Measurements from ENCODE around the gene BFSP1.

Gene BFSP1

DNA sequence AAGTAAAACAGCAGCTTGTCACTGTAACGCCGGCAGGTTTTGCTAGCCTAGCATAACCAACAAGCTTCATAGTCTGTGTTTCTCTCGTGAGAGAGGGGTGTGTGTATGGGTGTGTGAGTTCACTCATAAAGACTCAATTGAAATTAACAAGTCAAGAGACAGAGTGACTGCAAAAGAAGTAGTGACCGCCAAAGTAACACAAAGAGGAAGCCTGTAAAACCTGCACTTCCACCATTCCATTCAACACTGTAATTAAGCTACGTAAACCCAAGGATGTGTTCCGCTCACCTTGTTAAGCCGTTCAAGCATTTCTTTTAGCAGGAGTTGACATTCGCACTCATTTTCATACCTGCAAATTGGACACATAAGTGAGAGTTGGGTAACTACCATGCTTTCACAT lies 6.6 kb downstream of the BFSP1 start:
- in situ Hi-C loops (cut with MboI; ENCODE audit: low sequenced_read_pairs) = loop anchor here (25.0 kb wide), 1 partner anchor 363 kb away; no protein-coding TSS in a partner anchor

DNA sequence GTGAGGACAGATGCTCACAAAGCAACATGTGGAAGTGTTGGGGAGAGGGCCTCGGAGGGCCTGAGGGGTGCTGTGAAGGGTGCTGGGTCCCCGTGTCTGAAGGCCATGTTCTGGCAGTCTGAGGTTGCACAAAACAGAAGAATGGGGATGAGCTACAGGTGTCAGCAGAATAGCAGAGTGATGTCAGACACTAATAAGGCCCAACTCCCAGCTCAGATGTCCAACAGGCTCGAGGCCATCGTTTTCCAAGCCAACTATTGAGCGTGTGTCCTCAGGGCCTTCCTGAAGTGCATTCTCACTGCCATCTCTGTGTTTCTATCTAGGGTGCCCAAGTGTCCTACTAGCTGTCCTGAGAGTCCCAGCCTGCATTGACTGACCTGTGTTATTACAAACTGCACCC lies 7.9 kb downstream of the BFSP1 start:
- in situ Hi-C loops (cut with MboI; ENCODE audit: low sequenced_read_pairs) = loop anchor here (25.0 kb wide), 1 partner anchor 364 kb away; no protein-coding TSS in a partner anchor

DNA sequence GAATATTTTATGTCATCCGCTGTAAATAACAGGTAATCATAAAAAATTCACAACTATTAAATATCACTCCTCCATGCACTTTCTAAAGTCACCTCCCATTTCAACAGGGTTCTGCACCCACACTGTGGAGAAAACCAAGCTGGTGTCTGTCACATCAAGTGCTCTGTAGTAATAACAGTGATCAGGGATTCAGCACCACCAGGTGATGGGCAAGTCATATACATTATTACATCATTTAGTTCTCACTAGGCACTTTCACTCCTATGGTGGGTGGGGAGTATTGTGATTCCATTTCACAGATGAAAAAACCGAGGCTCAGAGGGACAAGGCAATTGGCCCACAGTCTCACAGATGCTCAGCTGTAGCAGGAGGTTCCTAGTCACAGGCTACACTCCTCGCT lies 8.7 kb downstream of the BFSP1 start:
- in situ Hi-C loops (cut with MboI; ENCODE audit: low sequenced_read_pairs) = loop anchor here (25.0 kb wide), 1 partner anchor 365 kb away; no protein-coding TSS in a partner anchor

DNA sequence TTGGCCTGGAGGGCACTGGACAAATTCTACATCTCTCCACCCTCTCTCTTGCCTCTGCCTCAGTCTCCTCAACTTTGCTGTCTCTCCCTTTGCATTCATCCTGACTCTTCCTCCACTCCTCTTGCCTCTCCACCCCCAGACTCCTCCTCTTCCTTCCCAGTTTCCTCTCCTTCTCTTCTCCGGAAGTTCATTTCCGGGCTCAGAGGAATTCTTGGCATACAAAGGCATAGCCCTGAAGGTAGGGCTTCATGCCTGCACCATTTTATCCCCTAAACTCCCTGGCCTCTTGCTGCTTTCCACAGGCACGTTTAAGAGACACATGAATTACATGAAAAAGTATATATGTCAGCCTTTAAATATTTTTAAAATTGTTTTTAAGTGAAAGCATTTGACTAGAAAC lies 10.6 kb downstream of the BFSP1 start:
- in situ Hi-C loops (cut with MboI; ENCODE audit: low sequenced_read_pairs) = loop anchor here (25.0 kb wide), 1 partner anchor 367 kb away; no protein-coding TSS in a partner anchor

DNA sequence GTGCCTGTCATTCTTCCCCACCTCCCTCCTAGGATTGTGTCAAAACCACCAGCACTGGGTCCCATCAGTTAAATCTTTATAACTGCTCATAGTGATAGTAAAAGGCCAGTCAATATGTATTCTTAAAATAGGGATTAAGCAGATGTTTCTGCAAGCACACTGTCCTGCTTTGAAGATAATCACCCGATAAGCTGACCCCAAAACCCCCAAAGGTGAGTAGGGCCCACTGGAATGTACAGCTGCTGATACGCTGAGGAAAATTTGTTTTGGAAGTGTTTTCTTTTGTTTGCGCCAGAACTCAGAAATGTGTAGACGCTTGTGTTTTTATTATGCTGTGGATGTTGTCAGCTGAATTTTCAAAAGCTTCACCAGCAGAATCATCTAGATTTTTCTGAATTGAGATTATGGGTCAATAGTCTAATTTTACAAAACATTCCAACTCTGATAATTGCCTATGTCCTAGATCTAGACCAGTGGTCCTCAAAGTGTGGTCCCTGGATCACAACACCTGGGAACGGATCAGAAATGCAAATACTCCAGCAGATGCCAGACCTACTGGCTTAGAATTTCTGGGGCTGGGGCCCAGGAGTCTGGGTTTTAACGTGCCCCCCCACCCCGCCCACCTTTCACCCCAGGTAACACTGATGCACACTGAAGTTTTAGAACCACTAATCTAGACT lies 11.4 kb downstream of the BFSP1 start:
- in situ Hi-C loops (cut with MboI; ENCODE audit: low sequenced_read_pairs) = loop anchor here (25.0 kb wide), 1 partner anchor 368 kb away; no protein-coding TSS in a partner anchor

DNA sequence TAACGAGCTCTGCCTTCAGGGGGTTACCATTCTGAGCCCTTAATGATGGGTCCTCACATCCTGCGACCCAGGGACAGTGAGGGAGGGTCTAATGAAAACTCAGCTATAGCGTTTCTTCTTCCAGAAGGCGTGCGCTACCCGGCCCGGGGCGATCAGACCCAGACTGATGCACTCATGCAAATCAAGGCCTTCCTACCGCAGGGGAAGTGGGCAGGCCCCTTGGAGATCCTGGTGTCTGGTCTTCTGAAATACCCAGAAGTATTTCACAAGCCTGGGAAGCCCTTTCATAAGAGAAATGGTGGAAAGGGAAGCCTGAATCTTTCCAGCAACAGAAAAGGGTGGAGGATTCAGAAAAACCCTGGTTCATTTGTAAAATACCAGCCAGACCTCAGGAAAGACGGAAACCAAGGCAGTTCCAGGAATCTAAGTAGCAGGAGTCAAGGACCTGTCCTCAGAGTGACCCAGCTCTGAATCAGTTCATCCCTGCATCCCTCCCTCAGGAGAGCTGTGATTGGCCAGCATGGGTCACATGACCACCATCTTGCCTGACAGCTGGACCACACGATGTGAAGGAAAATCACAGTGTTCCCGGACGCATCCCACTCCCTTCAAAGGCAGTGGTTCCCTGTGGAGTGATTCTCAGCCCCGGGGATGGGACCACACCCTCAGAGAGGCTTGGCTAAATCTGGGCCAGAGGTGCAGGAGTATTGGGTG lies 12.7 kb downstream of the BFSP1 start:
- in situ Hi-C loops (cut with MboI; ENCODE audit: low sequenced_read_pairs) = loop anchor here (25.0 kb wide), 1 partner anchor 369 kb away; no protein-coding TSS in a partner anchor

DNA sequence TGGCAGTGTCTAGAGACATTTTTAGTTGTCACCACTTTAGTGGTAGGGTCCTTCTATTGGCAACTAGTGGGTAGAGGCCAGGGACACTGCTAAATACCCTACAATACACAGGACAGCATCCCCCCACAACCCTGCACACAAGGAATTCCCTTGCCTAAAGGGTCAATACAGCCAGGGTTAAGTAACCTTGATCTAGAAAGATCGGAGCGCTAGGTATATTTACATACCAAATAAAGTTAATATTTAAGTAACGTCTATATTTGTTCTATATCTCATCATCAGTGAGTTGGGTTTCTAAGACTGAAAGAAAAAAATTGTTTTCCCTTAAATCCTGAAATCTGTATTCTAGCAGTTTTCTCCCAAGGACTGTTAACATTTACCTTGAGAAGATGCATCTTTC lies 16.1 kb downstream of the BFSP1 start:
- in situ Hi-C loops (cut with MboI; ENCODE audit: low sequenced_read_pairs) = loop anchor here (25.0 kb wide), 1 partner anchor 372 kb away; no protein-coding TSS in a partner anchor

DNA sequence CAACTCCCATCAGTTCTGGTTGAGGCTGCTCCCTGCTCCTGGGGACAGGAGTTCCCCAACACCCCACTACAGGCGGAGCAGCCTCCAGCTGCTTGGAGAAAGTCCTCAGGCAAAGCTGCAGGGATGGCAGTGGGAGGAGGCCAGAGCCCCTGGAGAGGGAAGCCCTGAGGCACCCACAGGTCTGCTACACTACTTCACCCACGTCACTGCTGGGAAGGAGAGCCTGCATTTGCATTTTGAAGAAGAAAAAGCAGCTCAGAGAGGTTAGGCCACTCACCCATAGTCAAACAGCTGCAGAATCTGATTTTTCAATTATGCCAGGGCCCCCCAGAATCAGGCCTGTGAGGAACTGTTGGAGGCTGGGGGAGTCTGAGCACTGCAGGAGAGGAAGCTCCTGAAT lies 17.2 kb downstream of the BFSP1 start:
- in situ Hi-C loops (cut with MboI; ENCODE audit: low sequenced_read_pairs) = loop anchor here (25.0 kb wide), 1 partner anchor 373 kb away; no protein-coding TSS in a partner anchor

DNA sequence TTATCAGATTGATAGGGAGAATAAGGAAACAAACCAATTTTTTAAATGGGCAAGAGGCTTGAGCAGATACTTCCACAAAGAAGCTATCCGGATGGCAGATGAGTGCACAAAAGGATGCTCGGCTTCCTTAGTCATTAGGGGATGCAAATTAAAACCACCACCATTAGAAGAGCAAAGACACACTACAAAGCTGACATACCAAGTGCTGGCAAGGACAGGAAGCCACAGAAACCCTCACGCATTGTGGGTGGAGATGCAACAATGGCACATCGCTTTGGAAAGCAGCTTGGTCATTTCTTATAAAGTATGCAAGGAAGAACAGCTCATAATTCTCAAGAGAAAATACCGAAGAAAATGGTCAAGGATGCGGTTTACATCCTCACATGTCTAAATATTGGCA lies 19.8 kb downstream of the BFSP1 start:
- in situ Hi-C loops (cut with MboI; ENCODE audit: low sequenced_read_pairs) = loop anchor here (25.0 kb wide), 1 partner anchor 376 kb away; no protein-coding TSS in a partner anchor

DNA sequence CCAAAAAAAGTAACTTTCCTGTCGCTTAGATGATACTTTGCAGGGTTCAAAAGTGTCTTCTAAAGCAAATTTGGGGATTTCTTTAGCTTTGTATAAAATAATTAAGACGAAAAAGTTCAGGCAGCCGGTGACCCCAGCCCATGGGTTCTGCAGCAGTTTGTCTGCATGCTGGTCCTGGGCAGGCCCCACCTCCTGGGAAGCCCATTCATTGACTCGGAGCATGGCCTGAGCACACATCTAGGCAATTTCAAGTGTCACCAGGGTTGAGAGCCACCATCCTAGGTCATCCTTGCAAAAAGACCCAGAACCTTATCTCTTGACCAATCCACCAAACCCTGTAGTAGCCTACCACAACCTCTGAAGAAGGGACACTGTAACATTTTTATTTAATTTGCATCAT lies 20.6 kb downstream of the BFSP1 start:
- in situ Hi-C loops (cut with MboI; ENCODE audit: low sequenced_read_pairs) = loop anchor here (25.0 kb wide), 1 partner anchor 377 kb away; no protein-coding TSS in a partner anchor

DNA sequence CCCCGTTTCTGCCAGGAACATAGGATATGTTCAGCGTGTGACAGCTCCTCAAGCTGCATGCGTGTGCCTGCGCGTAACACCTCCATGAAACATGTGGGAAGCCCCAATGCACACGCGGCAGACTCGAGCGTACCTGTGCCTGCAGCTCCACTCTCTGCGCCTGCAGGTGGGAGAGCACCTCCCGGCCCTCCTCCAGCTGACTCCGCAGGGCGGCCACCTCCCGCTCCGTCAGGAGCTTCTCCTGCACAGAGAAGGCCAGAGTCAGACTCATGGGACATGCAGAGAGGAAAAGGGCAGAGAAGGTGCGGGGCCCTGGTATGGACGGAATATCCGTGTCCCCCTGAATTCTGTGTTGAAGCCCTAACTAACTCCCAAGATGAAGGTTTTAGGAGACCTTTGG lies 22.4 kb downstream of the BFSP1 start:
- in situ Hi-C loops (cut with MboI; ENCODE audit: low sequenced_read_pairs) = loop anchor here (25.0 kb wide), 1 partner anchor 379 kb away; no protein-coding TSS in a partner anchor

DNA sequence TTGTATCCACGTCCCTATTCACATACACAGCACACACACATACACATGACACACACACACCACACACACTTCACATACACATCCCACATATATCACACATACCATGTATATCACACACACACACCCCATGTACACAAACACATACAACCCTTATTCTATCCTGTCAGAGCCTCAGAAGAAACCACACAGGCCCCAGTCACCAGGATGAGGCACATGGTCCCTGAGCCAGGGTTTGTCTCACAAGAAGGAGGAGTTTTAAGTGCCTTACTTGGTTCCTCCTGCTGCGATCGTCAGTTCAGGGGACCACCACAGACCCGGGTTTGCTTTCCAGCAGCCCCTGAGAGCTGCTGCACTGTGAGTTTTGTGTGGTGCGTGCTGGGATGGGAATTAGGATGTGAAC lies 23.6 kb downstream of the BFSP1 start:
- in situ Hi-C loops (cut with MboI; ENCODE audit: low sequenced_read_pairs) = loop anchor here (25.0 kb wide), 1 partner anchor 380 kb away; no protein-coding TSS in a partner anchor

DNA sequence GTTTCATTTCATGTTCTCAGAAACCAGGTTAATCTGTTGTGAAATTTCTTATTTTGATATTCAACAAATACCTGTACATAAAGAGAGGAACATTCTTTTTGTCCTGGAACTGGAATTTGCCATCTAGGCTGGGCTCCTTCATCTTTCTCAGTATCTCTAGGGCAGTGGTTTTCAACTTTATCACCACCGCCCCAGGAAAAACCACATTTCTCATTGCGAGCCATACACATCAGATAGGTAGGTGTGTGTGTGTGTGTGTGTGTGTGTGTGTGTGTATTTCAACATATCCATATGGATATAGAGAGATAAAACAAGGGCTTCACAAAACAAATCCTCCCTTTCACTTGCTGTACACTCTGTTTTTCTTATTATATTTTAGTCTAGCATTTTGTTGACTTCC lies 24.1 kb downstream of the BFSP1 start:
- in situ Hi-C loops (cut with MboI; ENCODE audit: low sequenced_read_pairs) = loop anchor here (25.0 kb wide), 1 partner anchor 380 kb away; no protein-coding TSS in a partner anchor

DNA sequence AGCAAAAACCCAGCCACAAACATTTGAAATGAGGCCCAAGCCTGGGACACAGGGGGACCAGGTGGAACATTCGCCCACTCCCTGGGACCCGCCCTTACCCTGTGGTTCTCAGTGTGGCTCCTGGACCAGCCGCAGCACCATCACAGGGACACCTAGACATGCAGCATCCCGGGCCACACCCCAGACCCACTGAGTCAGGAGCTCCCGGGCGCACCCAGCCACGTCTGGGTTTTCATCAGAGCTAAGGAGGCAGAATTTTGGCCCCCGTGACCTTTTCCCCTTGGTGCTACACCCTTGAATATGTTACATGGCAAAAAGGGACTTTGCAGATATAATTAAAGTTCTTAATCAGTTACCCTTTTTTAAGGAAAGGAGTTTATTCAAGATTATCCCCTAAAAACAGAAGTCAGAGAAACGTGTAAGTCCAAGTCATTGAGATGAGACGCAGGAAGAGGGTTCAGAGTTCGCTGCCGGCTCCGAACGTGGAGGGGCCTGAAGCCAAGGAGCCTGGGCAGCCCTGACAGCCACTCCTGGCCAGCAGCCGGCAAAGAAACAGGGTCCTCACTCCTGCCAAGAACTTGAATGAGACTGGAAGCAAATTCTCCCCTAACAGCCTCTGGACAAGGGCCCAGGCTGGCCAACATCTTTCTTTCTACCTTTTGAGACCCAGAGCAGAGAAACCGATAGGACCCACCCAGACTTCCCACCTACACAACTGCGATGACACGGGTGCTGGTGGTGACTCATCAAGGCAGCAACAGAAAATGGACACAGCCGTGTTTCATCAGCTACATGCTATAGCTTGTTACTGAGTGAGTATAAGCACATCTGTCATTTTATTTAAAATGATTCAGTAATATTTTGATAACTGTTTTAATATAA lies 25.3 kb downstream of the BFSP1 start:
- in situ Hi-C loops (cut with MboI; ENCODE audit: low sequenced_read_pairs) = loop anchor here (25.0 kb wide), 1 partner anchor 381 kb away; no protein-coding TSS in a partner anchor

DNA sequence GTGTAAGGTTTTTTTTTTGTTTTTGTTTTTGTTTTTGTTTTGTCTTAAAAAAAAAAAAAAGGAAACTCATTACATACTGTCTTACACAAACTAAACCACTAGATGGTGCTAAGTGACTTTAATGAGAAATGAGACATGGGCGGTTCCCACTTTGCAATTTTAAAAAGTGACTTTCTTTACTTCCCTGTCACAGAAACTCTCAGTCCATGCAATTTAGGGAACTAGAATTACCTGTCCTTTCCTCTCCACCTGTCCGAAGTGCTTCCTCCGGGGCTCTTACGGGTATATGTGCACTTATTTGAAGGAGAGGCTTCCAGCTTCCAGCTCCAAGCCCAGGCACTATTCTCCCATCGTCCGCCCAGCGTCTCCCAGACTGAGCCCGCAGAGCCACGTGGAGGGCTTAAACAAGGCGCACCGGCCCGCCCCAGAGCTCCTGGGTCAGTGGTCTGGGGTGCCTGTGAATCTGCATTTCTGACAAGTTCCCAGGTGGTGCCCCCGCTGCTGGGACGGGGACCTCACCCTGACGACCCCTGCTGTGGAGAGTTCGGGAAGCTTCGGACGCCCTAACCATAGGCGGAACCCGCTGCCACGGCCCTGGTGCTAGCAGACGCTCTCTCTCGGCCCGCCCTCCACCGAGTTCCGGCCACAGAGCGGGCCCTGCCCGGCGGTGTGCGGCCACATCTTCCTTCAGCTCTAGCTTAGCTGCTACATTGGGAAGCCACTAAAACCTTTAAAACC lies 26.1 kb downstream of the BFSP1 start:
- in situ Hi-C loops (cut with MboI; ENCODE audit: low sequenced_read_pairs) = loop anchor here (25.0 kb wide), 1 partner anchor 382 kb away; no protein-coding TSS in a partner anchor

DNA sequence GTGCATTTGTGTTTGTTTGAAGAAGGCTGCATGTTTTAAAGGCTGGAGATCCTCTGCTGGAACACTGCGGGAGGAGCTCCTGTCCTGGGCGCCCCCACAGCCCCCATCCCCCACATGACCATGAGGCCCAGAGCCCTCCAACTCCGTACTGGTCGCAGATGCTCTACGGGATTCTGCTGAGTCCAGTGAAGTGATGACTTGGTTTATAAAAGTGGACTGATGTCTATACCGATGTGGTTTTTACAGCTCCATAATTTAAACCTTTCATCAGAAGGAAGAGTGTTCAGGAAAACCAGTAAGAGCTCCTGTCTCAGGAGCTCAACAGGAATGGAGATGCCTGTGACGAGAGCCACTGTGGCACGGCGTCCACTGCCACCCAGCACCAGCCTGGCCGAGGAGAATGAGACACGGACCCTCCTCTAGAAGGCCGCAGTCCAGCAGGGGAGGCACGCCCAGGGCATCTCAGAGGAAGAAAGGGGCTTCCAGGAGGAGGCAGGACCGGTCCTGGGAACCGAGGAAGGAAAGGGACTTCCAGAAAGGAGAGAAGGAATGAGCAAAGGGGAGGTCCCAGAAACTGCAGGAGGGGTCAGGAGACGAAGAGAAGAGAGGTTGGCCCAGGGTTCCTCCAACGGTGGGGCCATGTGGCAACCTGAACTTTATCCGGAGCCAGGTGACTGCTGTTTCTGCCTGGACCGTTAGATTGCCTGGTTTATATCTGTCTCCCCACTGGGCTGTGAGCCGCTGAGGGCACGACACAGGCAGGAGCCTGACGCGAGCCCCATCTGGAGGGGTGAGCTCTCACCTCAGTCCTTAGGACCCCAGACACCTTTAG lies 26.9 kb downstream of the BFSP1 start:
- in situ Hi-C loops (cut with MboI; ENCODE audit: low sequenced_read_pairs) = loop anchor here (25.0 kb wide), 1 partner anchor 383 kb away; no protein-coding TSS in a partner anchor

DNA sequence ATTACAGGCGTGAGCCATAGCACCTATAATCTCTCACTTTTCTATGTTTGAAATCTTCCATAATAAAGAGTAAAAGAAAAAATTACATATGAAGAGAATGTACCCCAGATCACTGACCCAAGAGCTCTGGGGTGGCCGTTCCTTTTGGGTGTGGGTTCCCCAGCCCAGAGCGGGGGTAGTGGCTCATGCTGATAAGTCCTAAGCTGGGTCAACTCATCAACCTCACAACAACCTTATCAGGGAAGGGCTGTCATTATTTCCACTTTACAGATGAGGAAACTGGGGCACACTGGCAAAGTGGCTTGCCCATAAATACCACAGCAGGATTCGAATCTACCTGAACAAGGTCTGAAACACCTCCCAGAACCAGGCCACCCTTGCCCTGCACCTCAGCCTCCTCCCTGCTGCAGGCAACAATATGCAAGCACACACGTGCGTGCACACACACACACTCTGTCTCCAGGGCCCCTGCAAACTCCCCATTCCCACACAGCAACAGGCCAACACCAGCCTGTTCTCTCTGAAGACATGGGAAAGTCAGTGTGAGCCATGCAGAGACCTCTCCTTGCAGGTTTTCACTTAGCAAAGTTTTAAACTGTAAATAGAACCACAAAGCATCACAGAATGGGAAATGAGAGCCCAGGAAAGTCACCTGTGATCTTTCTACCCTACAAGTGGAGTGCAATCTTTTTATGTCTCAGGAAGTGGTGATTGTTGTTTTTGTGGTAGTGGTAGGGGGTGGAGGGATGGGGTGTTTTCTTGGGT lies 27.7 kb downstream of the BFSP1 start:
- in situ Hi-C loops (cut with MboI; ENCODE audit: low sequenced_read_pairs) = loop anchor here (25.0 kb wide), 1 partner anchor 384 kb away; no protein-coding TSS in a partner anchor

DNA sequence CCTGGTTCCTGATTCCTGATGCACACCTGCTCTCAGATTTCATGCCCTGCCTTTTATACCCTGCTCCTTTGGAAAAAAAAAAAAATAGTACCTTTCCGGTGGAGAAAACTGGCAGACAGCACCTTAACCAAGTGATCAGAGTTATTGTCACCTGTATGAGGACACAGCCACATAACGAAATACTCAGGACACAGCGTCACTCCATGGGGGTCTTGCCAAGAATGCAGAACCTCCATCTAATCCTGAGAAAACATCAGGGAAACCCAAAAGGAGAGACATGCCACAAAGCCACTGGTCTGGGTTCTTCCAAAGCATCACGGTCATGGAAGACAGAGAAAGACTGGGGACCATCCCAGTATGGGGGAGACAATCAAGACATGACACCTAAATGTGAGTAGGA lies 29.1 kb downstream of the BFSP1 start:
- in situ Hi-C loops (cut with MboI; ENCODE audit: low sequenced_read_pairs) = loop anchor here (25.0 kb wide), 1 partner anchor 385 kb away; no protein-coding TSS in a partner anchor

All from HL-60/S4 treated with phorbol 12-myristate 13-acetate at 8.2 ng/mL for 4 days and 3 days (cell line).